Measurements from ENCODE around the gene DCAF4L1. TPM values are rescaled to one million over a fixed set of nuclear protein-coding genes. Genes with fewer than 3 reads are reported as not detected.

DCAF4L1 gene, protein sequence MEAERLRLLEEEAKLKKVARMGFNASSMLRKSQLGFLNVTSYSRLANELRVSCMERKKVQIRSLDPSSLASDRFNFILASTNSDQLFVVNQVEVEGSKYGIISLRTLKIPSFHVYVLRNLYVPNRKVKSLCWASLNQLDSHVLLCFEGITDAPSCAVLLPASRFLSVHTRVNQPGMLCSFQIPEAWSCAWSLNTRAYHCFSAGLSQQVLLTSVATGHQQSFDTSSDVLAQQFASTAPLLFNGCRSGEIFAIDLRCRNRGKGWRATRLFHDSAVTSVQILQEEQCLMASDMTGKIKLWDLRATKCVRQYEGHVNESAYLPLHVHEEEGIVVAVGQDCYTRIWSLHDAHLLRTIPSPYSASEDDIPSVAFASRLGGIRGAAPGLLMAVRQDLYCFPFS
- under 0.01 and 0.09 TPM in 2 replicates for total RNA-seq

DNA sequence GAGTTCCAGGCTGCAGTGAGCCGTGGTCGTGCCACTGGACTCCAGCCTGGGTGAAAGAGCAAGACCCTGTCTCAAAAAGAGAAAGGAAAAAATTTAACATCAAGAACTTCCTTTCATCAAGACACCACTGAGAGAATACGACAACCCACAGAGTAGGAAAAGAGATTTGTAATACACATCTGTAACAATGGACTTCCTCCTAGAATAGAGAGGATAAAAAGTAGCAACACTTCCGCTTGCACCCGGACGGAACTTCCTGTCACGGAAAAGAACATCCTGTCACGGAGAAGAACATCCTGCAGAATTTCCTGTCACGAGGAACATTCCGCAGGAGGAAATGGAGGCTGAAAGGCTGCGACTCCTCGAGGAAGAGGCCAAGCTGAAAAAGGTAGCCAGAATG lies at the start of gene DCAF4L1:
DCAF4L1 (plus strand) TSS at position 301 of the 400 bp plus-strand sequence; CDS start at position 338, 37 bp downstream.

DNA sequence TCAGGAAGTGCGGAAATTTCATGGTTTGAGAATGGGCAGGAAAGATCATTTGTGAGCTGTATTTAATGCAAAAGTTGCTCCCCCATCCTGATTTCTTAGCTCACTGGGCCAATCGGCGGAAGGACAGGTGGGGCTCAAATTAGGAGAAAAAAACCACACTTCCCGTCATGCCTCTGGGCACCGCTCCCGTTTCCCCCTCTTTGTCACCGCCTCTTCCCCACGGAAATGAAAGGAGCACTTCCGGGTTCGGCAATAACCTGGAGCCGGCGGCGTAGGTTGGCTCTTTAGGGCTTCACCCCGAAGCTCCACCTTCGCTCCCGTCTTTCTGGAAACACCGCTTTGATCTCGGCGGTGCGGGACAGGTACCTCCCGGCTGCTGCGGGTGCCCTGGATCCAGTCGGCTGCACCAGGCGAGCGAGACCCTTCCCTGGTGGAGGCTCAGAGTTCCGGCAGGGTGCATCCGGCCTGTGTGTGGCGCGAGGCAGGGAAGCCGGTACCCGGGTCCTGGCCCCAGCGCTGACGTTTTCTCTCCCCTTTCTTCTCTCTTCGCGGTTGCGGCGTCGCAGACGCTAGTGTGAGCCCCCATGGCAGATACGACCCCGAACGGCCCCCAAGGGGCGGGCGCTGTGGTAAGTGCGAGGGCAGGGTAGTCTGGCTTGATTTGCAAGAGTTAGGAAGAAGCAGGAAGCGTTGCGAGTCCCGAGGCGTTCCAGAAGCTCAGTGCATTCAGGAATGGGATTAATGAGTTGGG lies 46.5 kb upstream of the DCAF4L1 start, which contains the start of gene TMEM33:
TMEM33 (plus strand) TSS at position 529 of the 751 bp plus-strand sequence; CDS start at position 585, 56 bp downstream.

DNA sequence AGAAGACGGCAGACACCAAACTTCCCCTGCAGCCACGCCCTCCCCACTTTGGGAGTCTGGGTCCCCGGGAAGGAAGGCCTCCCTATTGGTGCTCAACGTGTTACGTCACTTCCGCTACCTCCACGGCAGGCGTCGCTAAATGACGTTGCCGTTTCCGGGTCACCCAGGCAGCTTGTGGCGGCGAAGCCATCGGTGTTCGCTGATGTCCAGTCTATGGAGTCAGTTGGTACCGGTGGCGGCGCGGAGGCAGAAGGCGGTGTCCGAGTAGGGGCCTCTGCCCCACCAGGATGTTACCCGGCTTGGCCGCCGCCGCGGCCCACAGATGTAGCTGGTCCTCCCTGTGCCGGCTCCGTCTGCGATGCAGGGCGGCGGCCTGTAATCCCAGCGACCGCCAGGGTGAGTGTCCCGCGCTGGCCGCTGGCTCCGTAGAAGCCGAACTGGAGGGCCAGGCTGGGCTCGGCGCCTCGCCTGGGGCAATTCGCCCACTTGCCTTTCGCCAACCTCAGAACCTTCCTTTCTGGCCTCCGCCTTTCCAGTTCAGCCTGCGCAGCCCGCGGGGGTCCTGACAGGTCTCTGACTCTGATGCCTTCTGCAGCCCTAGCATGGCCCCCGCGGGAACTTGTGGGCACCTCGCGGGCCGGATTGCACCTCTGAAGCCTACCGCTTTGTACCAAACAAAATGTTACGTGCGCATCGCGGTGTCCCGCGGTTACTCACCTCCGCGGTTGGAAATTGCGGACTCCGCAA lies 9.0 kb downstream of the DCAF4L1 start, which contains the start of gene SLC30A9:
SLC30A9 (plus strand) TSS at position 166 of the 747 bp plus-strand sequence; CDS start at position 288, 122 bp downstream.

Other genes with a start within 250 kb of the DCAF4L1 start
- not detected in 2 replicates for gene PHOX2B, start 233.0 kb upstream of the DCAF4L1 start, total RNA-seq
- gene TMEM33, start 46.3 kb upstream of the DCAF4L1 start, total RNA-seq = 28.0 and 40.7 TPM in 2 replicates
- 49.8 and 56.7 TPM in 2 replicates for gene SLC30A9, start 8.8 kb downstream of the DCAF4L1 start, total RNA-seq
- 0.09 TPM in 1 of 2 replicates, not detected in the other for gene BEND4, start 170.9 kb downstream of the DCAF4L1 start, total RNA-seq

Data from smooth muscle cell of bladder (primary cell).